ENCODE results near the gene DNAJC13.

Gene DNAJC13

GRCh38 chr3:132499071-132499470, 81.8 kb downstream of the DNAJC13 start:
- DNase-seq, result no peak

GRCh38 chr3:132503559-132503958, 86.3 kb downstream of the DNAJC13 start:
- DNase-seq, result no peak

- no peak for DNase-seq
These were observed 87.2 kb downstream of the DNAJC13 start for GRCh38 chr3:132504375-132504933.

- no peak for DNase-seq
These were observed 90.4 kb downstream of the DNAJC13 start for GRCh38 chr3:132507657-132508056.

- no peak for DNase-seq
These were observed 91.8 kb downstream of the DNAJC13 start for GRCh38 chr3:132509096-132509495.

GRCh38 chr3:132509506-132509905, 92.2 kb downstream of the DNAJC13 start:
- no peak for DNase-seq

GRCh38 chr3:132513057-132513456, 95.8 kb downstream of the DNAJC13 start:
- no peak for DNase-seq

GRCh38 chr3:132517311-132517710, 100.0 kb downstream of the DNAJC13 start:
- DNase-seq, result no peak

GRCh38 chr3:132519914-132520313, 102.6 kb downstream of the DNAJC13 start:
- no peak for DNase-seq

- DNase-seq, result no peak
These were observed 104.6 kb downstream of the DNAJC13 start for GRCh38 chr3:132521901-132522300.

GRCh38 chr3:132522353-132522752, 105.1 kb downstream of the DNAJC13 start:
- DNase-seq, result no peak

GRCh38 chr3:132530624-132531023, 113.3 kb downstream of the DNAJC13 start:
- DNase-seq, result no peak

- DNase-seq, result no peak
These were observed 118.5 kb downstream of the DNAJC13 start for GRCh38 chr3:132535575-132536441.

- DNase-seq, result no peak
These were observed 119.3 kb downstream of the DNAJC13 start for GRCh38 chr3:132536442-132537153.

GRCh38 chr3:132537297-132537696, 120.0 kb downstream of the DNAJC13 start:
- no peak for DNase-seq

GRCh38 chr3:132538072-132538471, 120.8 kb downstream of the DNAJC13 start:
- no peak for DNase-seq

- DNase-seq, result no peak
These were observed 122.4 kb downstream of the DNAJC13 start for GRCh38 chr3:132539681-132540080.

- DNase-seq, result no peak
These were observed 125.3 kb downstream of the DNAJC13 start for GRCh38 chr3:132542577-132542976.

- DNase-seq, result no peak
These were observed 125.9 kb downstream of the DNAJC13 start for GRCh38 chr3:132543011-132543739.

GRCh38 chr3:132544130-132544529, 126.8 kb downstream of the DNAJC13 start:
- DNase-seq, result no peak

GRCh38 chr3:132545471-132545870, 128.2 kb downstream of the DNAJC13 start:
- DNase-seq, result no peak

GRCh38 chr3:132549169-132549568, 131.9 kb downstream of the DNAJC13 start:
- DNase-seq, result no peak

- DNase-seq, result no peak
These were observed 132.7 kb downstream of the DNAJC13 start for GRCh38 chr3:132549890-132550578.

All from SIG-M5 (cell line).